ENCODE measurements around the gene EFS.

Gene EFS

DNA sequence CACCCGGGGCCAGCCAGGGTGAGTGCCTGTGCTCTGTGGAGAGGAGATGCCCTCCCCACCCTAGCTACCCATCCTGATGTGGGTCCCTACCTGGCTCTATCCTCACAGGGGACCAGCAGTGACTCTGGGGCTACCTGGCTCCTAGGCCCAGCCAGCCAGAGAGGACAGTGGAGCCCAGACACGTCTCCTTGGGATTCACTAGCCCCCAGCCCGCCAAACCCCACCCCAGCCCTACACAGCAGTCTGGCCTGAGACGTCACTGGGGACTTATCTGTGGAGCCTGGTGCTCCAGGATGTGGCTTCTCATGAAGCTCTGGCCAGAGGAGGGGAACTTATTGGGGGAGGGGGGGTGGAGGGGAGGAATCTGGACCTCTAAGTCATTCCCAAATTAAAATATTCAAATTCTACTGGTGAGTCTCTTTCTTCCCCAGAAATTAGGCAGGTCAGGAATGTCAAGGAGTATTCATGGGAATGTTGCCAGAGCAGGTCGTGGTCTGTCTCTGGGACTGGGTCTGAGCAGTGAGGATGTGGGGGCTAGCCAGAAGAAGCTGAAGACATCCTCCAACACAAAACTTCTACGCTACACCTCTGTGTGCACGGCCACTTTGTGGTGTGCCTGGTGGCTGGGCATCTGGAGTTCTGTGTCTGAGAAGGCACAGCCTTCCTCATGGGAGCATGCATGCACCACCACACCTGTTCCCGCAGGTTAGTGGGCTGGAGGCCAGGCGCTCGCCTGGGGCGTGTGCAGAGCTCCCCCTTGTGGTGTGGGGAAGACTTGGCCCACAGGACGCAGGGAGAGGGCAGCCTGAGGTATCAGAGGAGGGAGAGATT, 14.6 kb upstream of the EFS start:
- peak; percentile 37 for DNase-seq (ENCODE audit: low read depth)

DNA sequence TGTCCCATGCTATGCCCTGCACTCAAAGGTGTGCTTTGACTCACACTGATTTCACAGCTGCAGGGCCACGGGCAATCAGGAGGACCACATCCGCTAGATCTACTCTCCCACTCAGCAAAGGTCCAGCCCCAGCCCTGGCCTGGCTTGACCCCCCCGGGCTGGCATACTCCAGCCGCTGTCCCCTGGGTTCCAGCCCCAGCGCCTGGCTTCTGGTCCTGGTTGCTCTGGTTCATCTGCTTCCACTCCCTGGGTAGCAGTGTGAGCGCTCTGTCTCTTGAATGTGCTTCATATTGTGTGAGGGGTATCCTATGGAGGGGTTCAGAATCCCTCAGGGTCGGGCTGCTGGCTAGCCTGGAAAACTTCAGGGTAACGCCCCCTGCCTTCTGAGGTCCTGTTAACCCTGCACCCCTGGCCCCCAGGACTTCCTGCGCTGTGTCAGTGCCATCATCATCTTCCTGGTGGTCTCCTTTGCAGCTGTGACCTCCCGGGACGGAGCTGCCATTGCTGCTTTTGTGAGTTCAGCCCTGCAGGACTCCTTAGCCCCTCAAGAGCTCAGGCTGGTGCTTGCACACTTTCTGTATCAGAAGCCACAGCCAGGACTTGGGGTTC, 13.7 kb upstream of the EFS start:
- no peak for DNase-seq (ENCODE audit: low read depth)

DNA sequence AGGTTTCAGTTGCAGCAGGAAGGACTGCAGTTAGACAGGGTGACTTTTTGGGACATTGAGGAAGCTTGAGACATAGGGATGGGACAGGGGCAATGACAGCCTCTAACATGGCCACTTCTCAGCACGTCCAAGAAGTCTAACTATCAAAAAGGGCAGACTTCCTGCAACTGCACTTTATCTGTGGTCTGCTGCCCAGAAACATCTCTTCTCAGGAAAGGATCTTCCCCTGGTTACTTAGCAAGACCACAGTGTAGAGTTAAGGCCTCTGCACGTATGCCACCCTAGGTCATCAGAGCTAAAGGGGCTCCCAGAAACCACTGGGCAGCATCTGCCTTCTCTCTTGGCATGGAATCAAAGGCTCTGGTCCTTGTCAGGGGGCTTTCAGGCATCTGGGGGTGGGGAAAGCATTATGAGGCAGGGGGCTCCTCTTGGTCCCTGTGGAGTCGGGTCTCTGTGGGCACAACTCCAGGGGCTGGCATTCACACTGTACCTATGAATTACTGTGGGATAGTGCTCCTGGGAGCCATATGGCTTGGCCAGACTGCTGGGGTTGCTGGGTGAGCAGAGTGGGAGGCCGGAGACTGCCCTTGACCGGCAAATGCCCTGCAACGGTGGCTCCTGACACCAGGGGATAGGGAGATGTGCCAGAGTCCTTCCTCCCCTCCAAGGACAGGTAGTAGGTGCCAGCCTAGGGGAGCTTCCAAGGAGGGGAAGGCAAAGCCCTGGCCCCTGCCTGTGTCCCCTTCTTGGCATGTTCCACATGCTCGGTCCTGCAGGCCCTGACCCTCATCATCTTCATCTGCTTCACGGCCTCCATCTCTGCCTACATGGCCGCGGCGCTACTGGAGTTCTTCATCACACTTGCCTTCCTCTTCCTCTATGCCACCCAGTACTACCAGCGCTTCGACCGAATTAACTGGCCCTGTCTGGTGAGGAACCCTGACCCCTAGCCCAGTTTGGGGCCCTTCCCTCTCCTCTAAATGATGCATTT, 12.9 kb upstream of the EFS start:
- DNase-seq (ENCODE audit: low read depth): no peak

DNA sequence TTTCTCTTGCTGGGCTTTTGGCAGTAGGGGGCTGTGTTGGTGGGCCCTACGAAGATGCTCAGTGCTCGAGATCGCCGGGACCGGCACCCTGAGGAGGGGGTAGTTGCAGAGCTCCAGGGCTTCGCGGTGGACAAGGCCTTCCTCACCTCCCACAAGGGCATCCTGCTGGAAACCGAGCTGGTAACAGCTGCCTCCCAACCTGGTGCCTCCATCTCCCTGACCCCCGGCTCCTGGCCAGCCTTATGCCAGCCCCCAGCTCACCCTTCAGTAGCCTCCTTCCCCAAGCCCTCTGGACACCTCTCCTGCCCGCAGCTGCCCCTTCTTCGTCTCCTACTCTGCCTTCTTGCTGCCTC, 12.2 kb upstream of the EFS start:
- no peak for DNase-seq (ENCODE audit: low read depth)

DNA sequence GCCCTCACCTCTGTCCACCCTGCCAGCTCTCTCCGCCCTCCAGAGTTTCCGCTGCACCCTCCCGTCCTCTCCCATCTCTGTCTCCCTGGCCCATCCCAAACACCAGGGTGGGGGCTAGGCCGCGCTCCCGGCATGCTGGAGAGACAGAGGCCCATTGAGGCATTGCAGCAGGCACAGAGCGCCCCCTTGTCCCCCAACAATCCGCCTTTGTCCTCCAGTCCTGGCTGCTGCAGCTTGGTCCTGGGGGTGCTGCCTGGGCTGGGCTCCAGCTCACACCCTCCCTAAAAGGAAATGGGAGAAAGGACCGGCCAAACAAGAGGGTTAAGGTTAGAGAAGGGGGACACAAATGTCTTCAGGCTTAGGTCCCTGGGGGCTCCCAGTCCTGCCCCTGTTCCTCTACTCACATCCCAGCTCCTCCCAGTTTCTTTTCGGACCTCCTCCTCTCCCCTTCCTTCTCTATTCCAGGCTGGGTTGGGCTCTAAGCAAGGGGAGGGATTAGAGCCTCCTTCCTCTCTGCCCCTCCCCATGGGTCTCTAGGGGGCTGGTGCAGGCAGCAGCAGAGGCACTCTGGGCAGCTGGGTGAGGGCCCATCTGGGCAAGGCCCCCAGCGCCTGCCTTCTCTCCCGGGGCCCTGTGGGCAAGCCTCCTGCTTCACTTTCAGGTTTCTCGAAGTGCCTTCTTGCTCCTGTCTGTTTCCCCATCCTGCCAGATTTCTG, 11.7 kb upstream of the EFS start, which contains the start of gene CMTM5:
Gene CMTM5 (plus strand): TSS at position 565 of the 716 bp plus-strand sequence. CDS start 206 bp downstream, outside the sequence.
- no peak for DNase-seq (ENCODE audit: low read depth)

DNA sequence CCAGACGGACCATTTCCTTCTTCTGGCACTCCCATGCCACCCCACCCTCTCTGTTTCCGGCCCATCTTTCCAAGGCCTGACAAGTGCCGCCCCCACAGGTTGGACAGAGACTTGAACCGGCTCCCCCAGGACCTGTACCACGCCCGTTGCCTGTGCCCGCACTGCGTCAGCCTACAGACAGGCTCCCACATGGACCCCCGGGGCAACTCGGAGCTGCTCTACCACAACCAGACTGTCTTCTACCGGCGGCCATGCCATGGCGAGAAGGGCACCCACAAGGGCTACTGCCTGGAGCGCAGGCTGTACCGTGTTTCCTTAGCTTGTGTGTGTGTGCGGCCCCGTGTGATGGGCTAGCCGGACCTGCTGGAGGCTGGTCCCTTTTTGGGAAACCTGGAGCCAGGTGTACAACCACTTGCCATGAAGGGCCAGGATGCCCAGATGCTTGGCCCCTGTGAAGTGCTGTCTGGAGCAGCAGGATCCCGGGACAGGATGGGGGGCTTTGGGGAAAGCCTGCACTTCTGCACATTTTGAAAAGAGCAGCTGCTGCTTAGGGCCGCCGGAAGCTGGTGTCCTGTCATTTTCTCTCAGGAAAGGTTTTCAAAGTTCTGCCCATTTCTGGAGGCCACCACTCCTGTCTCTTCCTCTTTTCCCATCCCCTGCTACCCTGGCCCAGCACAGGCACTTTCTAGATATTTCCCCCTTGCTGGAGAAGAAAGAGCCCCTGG, 10.7 kb upstream of the EFS start:
- DNase-seq (ENCODE audit: low read depth): no peak

DNA sequence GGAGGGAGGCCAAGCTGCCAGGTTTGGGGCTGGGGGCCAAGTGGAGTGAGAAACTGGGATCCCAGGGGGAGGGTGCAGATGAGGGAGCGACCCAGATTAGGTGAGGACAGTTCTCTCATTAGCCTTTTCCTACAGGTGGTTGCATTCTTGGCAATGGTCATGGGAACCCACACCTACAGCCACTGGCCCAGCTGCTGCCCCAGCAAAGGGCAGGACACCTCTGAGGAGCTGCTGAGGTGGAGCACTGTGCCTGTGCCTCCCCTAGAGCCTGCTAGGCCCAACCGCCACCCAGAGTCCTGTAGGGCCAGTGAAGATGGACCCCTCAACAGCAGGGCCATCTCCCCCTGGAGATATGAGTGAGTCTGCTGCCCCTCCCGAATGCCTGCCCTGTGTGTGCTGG, 8.1 kb upstream of the EFS start:
- DNase-seq (ENCODE audit: low read depth): no peak

DNA sequence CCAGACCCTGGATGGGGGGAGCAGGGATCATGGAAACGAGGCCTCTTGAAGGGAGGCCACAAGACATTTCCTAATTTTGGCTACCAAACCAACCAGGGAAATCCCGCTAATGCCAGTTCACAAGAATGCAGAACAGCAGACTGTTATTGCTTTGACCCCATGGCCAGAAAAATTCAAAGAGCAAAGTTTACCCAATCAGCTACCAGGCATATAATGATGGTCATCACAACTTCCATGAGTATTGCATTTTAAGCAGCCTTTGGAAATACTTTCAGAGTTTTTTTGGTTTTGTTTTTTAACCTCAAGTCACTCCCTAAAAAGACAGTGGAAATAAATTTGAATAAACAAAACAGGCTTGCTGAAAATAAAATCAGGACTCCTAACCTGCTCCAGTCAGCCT, 7.5 kb upstream of the EFS start, which contains the start of gene IL25:
Gene IL25 (plus strand): TSS at position 301 of the 400 bp plus-strand sequence.
- DNase-seq (ENCODE audit: low read depth): no peak

DNA sequence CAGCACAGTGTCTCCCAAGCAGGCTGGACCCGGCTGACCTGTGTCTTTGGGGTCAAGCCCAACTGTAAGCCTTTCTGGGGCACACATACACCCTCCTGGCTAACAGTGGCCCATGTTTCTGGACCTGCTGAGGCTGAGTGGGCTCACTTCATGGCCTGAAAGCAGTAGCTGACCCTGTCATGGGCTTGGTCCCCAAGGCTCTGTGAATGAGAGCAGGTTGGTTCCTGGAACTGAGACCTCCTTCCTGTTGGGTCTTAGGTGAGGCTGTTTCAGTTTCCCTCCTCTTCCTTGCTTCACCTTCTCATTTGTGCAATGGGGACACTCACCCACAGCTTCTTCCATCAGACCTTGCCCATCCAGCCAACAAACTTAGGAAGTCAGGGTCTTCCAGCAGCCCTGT, 6.9 kb upstream of the EFS start:
- DNase-seq (ENCODE audit: low read depth): no peak

DNA sequence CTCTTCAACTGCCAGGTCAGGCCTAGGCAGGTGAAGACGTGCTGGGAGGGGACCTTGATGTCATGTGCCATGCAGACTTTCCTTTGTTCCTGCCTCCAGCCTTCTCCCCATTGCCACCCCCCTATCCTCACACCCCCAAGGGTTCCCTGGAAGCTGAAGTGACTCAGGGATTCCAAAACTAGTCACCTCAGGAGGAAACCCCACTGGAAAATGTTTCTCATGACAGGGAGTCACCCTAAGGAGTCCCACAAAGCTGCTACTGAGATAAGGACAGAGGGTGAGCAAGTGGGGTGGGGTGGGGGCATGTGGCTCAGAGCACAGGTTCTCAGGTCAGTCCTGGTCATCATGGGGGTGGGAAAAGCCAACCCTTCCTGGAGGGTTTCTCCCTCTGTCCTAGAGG, 5.2 kb upstream of the EFS start:
- no peak for DNase-seq (ENCODE audit: low read depth)

DNA sequence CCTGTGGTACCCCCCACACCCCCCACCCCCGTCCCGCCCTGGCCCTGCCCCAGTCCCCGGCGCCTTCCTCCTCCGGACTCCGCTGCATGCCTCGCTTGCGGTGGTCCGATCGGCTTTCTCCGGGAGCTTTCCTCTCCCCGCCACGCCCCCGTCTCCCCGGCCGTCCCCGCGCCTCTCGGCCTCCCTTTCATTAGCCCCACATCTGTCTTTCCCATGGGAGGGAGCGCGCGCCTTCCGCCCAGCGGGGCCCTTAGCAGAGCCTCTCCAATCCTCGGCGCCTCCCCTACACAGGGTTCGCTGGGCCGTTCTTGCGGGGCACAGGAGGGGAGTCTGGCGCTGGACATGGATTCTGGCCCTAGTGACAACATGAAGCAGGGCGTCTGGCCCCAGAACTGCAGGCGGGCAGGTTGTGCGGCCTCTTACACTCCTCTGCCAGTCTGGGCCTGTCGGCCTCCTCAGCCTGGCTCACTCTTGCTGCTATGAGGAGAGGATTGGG, 1.5 kb upstream of the EFS start:
- no peak for DNase-seq (ENCODE audit: low read depth)

DNA sequence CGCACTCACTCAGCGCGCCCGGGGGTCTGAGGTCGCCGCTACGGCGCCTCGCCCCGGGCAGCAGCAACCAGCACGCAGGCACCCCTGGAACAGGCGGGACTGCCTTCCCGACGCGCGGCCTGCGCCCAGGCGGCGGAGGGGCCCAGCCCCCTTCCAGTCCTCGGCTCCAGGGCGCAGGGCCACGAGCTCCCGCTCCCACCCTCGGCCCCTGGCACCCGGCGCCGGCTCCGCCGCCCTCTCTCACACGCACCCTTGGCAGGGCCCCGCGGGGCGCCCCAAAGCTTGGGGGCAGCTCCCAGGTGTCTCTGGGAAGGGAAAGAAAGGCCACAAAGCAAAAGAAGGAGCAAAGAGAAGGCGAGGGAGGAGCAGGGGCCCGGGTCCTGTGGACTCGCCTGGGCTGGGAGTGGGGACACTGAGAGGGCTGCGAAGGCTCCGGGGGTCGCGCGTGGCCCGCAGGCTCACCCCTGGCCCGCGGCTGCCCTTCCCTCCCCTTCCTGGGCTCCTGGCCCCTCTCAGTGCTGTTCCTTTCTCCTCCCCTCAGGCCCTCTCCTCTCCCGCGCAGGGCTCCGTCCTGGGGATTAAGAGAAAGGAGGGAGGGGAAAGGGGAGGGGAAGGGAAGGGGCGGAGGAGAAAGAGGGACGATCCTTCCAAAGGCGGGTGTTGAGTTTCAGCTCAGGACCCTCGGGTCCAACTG, 907 bp upstream of the EFS start:
- no peak for DNase-seq (ENCODE audit: low read depth)

DNA sequence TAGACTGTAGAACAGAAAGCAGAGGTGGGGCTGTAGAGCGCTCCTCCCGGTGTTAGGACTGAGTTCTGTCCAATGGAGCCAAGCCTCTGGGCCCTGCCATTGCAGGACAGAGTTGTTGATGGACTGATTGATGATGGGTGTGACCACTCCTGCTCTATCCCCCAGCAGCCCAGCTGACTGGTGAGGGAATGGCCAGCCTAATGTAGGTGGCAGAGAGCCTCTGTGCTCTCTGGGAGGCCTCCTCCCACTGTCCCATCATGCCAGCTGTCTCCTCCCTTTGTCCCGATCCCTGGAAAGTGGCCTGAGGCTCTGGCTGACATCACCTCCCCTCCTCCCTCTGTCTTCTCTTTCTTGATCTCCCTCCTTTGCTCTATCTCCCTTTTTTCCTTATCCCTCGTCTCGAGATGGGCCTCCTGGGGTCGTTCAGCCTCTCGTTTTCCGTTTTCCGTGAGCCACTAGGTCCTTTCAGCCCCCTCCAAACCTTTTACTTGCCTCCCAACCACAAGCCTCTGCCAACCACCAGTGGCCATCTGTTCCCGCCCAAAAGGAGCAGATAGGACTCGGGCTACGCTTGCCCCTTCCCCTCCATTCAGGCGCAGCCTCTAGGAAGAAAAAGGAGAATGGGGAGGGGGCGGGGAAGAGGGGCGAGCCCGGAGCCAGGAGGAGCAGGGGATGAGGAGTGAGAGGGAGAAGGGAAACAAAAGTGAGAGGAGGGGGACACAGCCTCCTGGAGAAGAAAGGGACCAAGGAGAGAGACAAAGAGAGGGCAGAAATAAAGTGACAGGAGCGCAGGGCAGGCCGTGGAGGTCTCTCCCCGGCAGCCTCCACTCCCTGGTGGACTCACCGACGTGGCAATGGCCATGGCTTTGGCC, 572 bp downstream of the EFS start:
- no peak for DNase-seq (ENCODE audit: low read depth)

DNA sequence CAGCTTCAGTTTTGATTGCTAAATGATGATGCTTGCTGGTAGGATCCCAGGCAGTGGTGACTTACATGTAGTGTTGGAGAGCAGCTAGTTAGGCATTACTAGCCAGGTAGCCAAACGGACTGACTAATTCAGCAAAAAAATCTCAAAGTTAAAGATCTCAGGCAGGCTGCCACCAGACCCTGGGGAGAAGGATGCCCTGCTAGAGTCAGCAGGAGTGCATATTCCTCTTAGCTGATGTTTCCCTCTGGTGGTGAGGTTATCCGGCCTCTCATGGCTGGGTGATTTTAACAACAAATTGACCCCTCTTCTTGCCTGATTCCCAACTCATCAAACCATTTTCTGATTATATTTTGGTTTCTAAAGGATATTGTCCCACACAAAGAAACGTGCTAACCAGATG, 2.8 kb downstream of the EFS start:
- DNase-seq (ENCODE audit: low read depth): no peak

DNA sequence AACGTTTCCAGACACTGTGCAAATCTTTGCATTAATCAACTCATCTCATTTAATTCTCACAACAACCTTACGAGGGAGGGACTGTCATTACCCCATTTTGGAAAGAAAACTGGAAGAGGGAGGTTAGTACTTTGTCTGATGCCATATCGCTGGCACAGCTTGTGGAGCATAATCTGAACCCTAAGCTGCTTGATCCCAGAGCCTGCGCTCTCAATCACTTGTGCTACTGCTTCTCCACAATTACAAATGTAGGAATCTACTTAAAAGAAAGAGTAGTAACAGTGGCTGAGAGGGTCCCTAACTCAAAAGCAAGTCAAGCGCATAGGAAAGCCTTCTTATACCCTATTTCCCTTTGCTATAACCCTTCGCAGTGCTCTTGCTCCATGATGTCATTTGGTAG, 3.2 kb downstream of the EFS start:
- no peak for DNase-seq (ENCODE audit: low read depth)

DNA sequence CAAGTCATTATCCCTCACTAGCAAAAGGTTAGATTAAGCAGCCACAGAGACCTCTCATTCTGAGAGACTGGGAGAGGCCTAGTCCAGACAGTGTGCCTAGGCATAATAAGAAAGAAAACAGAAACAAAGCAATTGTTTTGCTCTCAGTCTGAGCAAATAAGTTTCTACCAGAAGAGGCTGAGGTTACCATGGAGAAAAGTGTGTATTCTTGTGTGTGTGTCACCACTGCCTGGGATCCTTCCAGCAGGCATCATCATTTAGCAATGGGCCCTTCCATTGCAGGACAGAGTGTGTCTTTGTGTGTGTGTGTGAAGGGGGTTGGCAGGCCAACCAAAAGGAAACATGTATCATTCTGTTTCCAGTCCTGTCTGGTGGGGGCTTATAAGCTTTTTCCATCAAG, 3.7 kb downstream of the EFS start:
- no peak for DNase-seq (ENCODE audit: low read depth)

DNA sequence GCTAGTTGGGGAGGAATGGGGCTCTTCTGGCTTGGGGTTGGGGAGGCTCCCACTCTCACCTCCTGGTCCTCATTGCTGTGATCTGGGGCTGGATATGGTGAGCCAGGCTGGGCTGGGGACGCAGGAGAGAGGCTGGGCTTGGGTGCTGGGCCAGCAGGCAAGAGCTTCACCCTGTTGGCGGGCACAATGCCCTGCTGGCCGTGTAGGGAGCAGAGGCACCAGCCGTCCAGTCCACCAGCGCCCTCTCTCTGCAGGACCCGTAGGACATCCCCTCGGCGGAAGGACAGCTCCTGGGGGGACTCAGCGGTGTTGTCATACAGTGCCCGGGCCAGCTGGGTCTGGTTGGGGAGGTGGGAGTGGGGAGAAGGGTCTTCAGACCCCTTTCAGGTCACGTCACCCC, 4.5 kb downstream of the EFS start:
- no peak for DNase-seq (ENCODE audit: low read depth)

DNA sequence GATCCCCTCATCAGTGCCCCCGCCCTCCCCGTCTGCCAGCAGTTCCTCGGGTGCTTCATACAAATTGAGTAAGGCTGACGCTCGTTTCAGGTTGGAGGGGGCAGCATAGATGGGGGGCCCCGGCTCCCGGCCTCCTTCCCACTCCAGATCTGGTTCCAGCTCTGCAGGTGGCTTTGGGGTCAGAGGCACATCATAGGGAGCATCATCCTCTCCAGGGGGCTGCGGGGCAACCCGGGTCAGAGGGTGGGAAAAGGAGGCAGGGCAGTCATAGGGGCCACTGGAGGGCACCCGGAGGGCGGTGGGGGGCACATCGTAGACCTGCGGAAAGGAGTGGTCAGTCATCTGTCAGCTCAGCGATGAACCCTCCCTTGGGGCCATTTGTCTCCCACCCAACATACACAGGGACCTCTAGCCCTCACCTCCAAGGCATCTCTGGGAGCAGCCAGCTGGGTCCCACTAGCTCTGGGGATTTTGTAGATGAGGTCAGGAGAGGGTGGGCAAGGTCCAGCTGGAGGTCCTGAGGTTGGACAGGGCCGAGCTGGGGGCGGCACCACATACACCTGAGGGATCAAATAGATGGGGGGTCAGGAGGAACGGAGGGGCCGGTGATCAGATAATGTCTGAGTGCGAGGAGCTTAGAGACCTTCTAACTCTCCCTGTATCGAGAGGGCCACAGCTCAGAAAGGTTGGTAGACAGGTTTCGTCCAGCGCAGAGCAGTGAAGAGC, 5.1 kb downstream of the EFS start:
- DNase-seq (ENCODE audit: low read depth): no peak

DNA sequence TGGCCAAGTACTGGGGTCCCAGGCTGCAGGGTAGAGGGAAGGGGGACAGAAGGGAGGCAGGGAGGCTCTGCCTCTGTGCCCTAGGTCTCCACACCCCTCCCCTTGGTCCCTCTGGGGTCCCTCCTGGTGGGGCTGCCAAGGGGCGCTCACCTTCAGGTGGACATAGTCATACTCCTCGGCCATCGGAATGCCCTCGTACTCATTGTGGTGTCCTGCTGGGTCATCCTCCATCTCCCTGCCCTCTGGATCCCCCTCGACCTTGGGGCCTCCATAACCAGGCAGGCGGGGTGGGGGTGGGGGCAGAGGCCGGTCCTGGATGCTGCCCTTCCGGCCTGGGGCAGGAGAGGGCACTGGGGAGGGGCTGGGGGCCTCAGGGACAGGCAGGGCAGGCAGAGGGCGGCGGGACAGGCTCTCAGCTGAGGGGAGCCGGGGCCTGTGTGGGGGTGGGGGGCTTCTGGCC, 5.8 kb downstream of the EFS start:
- DNase-seq (ENCODE audit: low read depth): no peak
